ENCODE results near the gene AHNAK.

- TF ChIP-seq CTCF (IDR thresholded peaks at IDR 0.05; ENCODE audit: insufficient read depth, low read length), result no peak
- no peak for TF ChIP-seq POLR2AphosphoS5 (IDR thresholded peaks at IDR 0.05; ENCODE audit: low read depth)
Observed at GRCh38 chr11:62444835-62445234, 101.8 kb downstream of the AHNAK start.
